WTC11 (cell line): Measurements from ENCODE around the gene MRPL23.

Source experiments
- CBFB ChIP-seq: sonication (generic); formaldehyde crosslinking; IDR thresholded peaks from 2 replicates; pipeline ENCODE4 v1.8.1; 2022; ENCODE audit warnings: mild to moderate bottlenecking, low read depth, missing genetic modification reagents
- ESRRA ChIP-seq: sonication (generic); formaldehyde crosslinking; IDR thresholded peaks from 2 replicates; pipeline ENCODE4 v1.8.1; 2022; ENCODE audit warnings: mild to moderate bottlenecking, missing genetic modification reagents, borderline replicate concordance
- GABPB1 ChIP-seq: sonication (generic); formaldehyde crosslinking; IDR thresholded peaks from 2 replicates; pipeline ENCODE4 v1.8.1; 2023; ENCODE audit warnings: mild to moderate bottlenecking, missing genetic modification reagents
- JUN ChIP-seq: sonication (generic); formaldehyde crosslinking; IDR thresholded peaks from 2 replicates; pipeline ENCODE4 v1.8.0; 2023; ENCODE audit warnings: mild to moderate bottlenecking, missing genetic modification reagents
- KAT7 ChIP-seq: sonication (generic); formaldehyde crosslinking; IDR thresholded peaks from 2 replicates; pipeline ENCODE4 v1.8.1; 2023; ENCODE audit warnings: missing genetic modification reagents, mild to moderate bottlenecking, borderline replicate concordance
- NR1H2 ChIP-seq: sonication (generic); formaldehyde crosslinking; IDR thresholded peaks from 2 replicates; pipeline ENCODE4 v1.9.0; 2021; ENCODE audit warnings: mild to moderate bottlenecking, moderate library complexity, missing genetic modification reagents
- NR2C2 ChIP-seq: sonication (generic); formaldehyde crosslinking; IDR thresholded peaks from 2 replicates; pipeline ENCODE4 v1.8.0; 2022; ENCODE audit warnings: mild to moderate bottlenecking, missing genetic modification reagents
- SMAD3 ChIP-seq: sonication (generic); formaldehyde crosslinking; IDR thresholded peaks from 2 replicates; pipeline ENCODE4 v1.8.0; 2022; ENCODE audit warnings: missing genetic modification reagents, mild to moderate bottlenecking, borderline replicate concordance
- ZNF219 ChIP-seq: sonication (generic); formaldehyde crosslinking; IDR thresholded peaks from 2 replicates; pipeline ENCODE4 v1.8.0; 2023; ENCODE audit warnings: missing genetic modification reagents, mild to moderate bottlenecking, borderline replicate concordance
- TF ChIP-seq, protein P1 (sequence below): fragments of 200-600 bp; IDR thresholded peaks from 2 replicates; pipeline ENCODE4 v1.8.0; 2022; ENCODE audit warnings: antibody characterized with exemption
- TF ChIP-seq, protein P2 (sequence below): sonication (generic); formaldehyde crosslinking; IDR thresholded peaks from 2 replicates; pipeline ENCODE4 v1.8.0; 2022; ENCODE audit warnings: mild to moderate bottlenecking, missing genetic modification reagents
- TF ChIP-seq, protein P3 (sequence below): sonication (generic); formaldehyde crosslinking; IDR thresholded peaks from 2 replicates; pipeline ENCODE4 v1.8.1; 2023; ENCODE audit warnings: mild to moderate bottlenecking, moderate library complexity, missing genetic modification reagents
- TF ChIP-seq, protein P4 (sequence below): fragments of 250-450 bp; sonication (Bioruptor Pico); IDR thresholded peaks from 2 replicates; pipeline ENCODE4 v1.9.0; 2021; ENCODE audit warnings: mild to moderate bottlenecking, borderline replicate concordance

DNA sequence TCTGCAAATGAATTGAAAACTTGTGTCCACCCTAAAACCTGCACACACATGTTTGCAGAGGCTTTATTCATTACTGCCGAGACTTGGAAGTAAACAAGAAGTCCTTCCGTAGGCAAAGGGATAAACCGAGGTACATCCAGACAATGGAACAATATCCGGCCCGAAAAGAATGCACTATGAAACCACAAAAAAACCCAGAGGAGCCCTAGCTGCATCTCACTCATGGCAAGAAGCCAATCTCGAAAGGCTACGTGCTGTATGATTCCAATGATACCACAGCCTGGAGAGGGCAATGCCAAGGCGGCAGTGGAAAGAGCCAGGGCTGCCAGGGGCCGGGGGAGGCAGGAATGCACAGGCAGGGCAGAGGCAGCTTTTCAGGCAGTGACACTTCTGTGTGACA, 3.2 kb upstream of the MRPL23 start:
- TF ChIP-seq NR2C2 (CRISPR knock-in tag) (no peak), SMAD3 (no peak), NR1H2 (CRISPR knock-in tag) (no peak), GABPB1 (CRISPR knock-in tag) (no peak), ESRRA (CRISPR knock-in tag) (no peak), JUN (CRISPR knock-in tag) (no peak), CBFB (no peak), ZNF219 (CRISPR knock-in tag) (no peak), KAT7 (CRISPR knock-in tag) (no peak)
- TF ChIP-seq, protein P1, sequence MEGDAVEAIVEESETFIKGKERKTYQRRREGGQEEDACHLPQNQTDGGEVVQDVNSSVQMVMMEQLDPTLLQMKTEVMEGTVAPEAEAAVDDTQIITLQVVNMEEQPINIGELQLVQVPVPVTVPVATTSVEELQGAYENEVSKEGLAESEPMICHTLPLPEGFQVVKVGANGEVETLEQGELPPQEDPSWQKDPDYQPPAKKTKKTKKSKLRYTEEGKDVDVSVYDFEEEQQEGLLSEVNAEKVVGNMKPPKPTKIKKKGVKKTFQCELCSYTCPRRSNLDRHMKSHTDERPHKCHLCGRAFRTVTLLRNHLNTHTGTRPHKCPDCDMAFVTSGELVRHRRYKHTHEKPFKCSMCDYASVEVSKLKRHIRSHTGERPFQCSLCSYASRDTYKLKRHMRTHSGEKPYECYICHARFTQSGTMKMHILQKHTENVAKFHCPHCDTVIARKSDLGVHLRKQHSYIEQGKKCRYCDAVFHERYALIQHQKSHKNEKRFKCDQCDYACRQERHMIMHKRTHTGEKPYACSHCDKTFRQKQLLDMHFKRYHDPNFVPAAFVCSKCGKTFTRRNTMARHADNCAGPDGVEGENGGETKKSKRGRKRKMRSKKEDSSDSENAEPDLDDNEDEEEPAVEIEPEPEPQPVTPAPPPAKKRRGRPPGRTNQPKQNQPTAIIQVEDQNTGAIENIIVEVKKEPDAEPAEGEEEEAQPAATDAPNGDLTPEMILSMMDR: no peak
- TF ChIP-seq, protein P2, sequence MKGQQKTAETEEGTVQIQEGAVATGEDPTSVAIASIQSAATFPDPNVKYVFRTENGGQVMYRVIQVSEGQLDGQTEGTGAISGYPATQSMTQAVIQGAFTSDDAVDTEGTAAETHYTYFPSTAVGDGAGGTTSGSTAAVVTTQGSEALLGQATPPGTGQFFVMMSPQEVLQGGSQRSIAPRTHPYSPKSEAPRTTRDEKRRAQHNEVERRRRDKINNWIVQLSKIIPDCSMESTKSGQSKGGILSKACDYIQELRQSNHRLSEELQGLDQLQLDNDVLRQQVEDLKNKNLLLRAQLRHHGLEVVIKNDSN: no peak
- TF ChIP-seq, protein P3, sequence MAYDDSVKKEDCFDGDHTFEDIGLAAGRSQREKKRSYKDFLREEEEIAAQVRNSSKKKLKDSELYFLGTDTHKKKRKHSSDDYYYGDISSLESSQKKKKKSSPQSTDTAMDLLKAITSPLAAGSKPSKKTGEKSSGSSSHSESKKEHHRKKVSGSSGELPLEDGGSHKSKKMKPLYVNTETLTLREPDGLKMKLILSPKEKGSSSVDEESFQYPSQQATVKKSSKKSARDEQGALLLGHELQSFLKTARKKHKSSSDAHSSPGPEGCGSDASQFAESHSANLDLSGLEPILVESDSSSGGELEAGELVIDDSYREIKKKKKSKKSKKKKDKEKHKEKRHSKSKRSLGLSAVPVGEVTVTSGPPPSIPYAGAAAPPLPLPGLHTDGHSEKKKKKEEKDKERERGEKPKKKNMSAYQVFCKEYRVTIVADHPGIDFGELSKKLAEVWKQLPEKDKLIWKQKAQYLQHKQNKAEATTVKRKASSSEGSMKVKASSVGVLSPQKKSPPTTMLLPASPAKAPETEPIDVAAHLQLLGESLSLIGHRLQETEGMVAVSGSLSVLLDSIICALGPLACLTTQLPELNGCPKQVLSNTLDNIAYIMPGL: no peak
- TF ChIP-seq, protein P4, sequence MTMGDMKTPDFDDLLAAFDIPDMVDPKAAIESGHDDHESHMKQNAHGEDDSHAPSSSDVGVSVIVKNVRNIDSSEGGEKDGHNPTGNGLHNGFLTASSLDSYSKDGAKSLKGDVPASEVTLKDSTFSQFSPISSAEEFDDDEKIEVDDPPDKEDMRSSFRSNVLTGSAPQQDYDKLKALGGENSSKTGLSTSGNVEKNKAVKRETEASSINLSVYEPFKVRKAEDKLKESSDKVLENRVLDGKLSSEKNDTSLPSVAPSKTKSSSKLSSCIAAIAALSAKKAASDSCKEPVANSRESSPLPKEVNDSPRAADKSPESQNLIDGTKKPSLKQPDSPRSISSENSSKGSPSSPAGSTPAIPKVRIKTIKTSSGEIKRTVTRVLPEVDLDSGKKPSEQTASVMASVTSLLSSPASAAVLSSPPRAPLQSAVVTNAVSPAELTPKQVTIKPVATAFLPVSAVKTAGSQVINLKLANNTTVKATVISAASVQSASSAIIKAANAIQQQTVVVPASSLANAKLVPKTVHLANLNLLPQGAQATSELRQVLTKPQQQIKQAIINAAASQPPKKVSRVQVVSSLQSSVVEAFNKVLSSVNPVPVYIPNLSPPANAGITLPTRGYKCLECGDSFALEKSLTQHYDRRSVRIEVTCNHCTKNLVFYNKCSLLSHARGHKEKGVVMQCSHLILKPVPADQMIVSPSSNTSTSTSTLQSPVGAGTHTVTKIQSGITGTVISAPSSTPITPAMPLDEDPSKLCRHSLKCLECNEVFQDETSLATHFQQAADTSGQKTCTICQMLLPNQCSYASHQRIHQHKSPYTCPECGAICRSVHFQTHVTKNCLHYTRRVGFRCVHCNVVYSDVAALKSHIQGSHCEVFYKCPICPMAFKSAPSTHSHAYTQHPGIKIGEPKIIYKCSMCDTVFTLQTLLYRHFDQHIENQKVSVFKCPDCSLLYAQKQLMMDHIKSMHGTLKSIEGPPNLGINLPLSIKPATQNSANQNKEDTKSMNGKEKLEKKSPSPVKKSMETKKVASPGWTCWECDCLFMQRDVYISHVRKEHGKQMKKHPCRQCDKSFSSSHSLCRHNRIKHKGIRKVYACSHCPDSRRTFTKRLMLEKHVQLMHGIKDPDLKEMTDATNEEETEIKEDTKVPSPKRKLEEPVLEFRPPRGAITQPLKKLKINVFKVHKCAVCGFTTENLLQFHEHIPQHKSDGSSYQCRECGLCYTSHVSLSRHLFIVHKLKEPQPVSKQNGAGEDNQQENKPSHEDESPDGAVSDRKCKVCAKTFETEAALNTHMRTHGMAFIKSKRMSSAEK: no peak
